ENCODE measurements around the gene C12orf56. TPM values are rescaled to one million over a fixed set of nuclear protein-coding genes. Genes with fewer than 3 reads are reported as not detected.

Gene C12orf56
- total RNA-seq, 1 donor from 2014 or later, result 0.29 TPM

- no peak for DNase-seq (ENCODE audit: low read depth)
- TF ChIP-seq CTCF (conservative IDR thresholded peaks at IDR 0.05; ENCODE audit: low read depth, low read length), result no peak
- H3K4me3 ChIP-seq (ENCODE audit: low read depth, low read length), result no peak overlapping the region
Observed at GRCh38 chr12:64419696-64420095, 29.1 kb upstream of the C12orf56 start.

GRCh38 chr12:64418209-64418608, 27.7 kb upstream of the C12orf56 start:
- DNase-seq (ENCODE audit: low read depth), result no peak
- no peak overlapping the region for H3K4me3 ChIP-seq (ENCODE audit: low read depth, low read length)
- TF ChIP-seq CTCF (conservative IDR thresholded peaks at IDR 0.05; ENCODE audit: low read depth, low read length), result no peak

- H3K4me3 ChIP-seq (ENCODE audit: low read depth, low read length), result no peak overlapping the region
- TF ChIP-seq CTCF (conservative IDR thresholded peaks at IDR 0.05; ENCODE audit: low read depth, low read length), result no peak
- no peak for DNase-seq (ENCODE audit: low read depth)
Observed at GRCh38 chr12:64413884-64414283, 23.3 kb upstream of the C12orf56 start.

- no peak overlapping the region for H3K4me3 ChIP-seq (ENCODE audit: low read depth, low read length)
- TF ChIP-seq CTCF (conservative IDR thresholded peaks at IDR 0.05; ENCODE audit: low read depth, low read length), result no peak
- no peak for DNase-seq (ENCODE audit: low read depth)
Observed at GRCh38 chr12:64412459-64412858, 21.9 kb upstream of the C12orf56 start.

GRCh38 chr12:64411427-64411826, 20.9 kb upstream of the C12orf56 start:
- DNase-seq (ENCODE audit: low read depth), result no peak
- H3K4me3 ChIP-seq (ENCODE audit: low read depth, low read length), result no peak overlapping the region
- no peak for TF ChIP-seq CTCF (conservative IDR thresholded peaks at IDR 0.05; ENCODE audit: low read depth, low read length)

- DNase-seq (ENCODE audit: low read depth), result no peak
- no peak overlapping the region for H3K4me3 ChIP-seq (ENCODE audit: low read depth, low read length)
- TF ChIP-seq CTCF (conservative IDR thresholded peaks at IDR 0.05; ENCODE audit: low read depth, low read length), result no peak
Observed at GRCh38 chr12:64407342-64408223, 17.0 kb upstream of the C12orf56 start.

Measured in epithelial cell of proximal tubule (primary cell).